ENCODE data around the gene ATP2C2. TPM values are rescaled to one million over a fixed set of nuclear protein-coding genes. Genes with fewer than 3 reads are reported as not detected.

Gene ATP2C2
- total and polyA plus RNA-seq, 11 donors: 0.17 TPM; not detected in 10

DNA sequence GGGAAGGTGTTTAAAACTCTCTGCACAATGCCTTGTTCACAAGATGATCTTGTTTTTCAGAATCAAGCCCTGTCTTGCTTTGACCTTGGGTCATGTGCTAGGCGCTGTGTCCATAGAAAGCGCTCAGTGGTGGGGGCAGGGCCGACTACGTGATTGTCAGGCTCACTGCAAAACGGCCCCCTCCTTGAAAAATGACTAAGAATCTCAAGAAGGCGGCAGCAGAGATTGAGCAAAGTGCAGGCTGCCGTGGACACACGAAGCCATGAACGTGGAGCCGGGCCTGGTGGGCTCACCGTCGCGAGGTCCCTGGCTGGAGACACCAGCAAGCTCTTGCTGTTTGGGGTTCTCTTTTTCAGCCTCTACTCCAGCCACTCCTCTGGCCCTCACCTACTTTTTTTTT, 10.2 kb downstream of the ATP2C2 start:
- H3K27me3 ChIP-seq: peaks cover 0 to 7% (median 0%) of the 10 kb centered on the region in 9 donors
- DNase-seq: no peak
- peaks cover 0 to 4% (median 0%) of the 10 kb centered on the region in 12 donors for H3K4me1 ChIP-seq
- 74 to 87% (median 84%) methylated on average over 13 of the region's 13 CpGs for WGBS, 4 donors
- H3K9me3 ChIP-seq: no peaks in the 10 kb centered on the region
- TF ChIP-seq, protein P1, sequence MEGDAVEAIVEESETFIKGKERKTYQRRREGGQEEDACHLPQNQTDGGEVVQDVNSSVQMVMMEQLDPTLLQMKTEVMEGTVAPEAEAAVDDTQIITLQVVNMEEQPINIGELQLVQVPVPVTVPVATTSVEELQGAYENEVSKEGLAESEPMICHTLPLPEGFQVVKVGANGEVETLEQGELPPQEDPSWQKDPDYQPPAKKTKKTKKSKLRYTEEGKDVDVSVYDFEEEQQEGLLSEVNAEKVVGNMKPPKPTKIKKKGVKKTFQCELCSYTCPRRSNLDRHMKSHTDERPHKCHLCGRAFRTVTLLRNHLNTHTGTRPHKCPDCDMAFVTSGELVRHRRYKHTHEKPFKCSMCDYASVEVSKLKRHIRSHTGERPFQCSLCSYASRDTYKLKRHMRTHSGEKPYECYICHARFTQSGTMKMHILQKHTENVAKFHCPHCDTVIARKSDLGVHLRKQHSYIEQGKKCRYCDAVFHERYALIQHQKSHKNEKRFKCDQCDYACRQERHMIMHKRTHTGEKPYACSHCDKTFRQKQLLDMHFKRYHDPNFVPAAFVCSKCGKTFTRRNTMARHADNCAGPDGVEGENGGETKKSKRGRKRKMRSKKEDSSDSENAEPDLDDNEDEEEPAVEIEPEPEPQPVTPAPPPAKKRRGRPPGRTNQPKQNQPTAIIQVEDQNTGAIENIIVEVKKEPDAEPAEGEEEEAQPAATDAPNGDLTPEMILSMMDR (IDR thresholded peaks at IDR 0.05): no peak
- no peak for TF ChIP-seq POLR2A (IDR thresholded peaks at IDR 0.05)
- intact Hi-C loops (cut with DNase I): no loop called here
- no peak overlapping the region for H3K4me3 ChIP-seq
- ATAC-seq: no peak
- H3K27ac ChIP-seq: no peak overlapping the region
- H3K36me3 ChIP-seq: no peaks in the 10 kb centered on the region

DNA sequence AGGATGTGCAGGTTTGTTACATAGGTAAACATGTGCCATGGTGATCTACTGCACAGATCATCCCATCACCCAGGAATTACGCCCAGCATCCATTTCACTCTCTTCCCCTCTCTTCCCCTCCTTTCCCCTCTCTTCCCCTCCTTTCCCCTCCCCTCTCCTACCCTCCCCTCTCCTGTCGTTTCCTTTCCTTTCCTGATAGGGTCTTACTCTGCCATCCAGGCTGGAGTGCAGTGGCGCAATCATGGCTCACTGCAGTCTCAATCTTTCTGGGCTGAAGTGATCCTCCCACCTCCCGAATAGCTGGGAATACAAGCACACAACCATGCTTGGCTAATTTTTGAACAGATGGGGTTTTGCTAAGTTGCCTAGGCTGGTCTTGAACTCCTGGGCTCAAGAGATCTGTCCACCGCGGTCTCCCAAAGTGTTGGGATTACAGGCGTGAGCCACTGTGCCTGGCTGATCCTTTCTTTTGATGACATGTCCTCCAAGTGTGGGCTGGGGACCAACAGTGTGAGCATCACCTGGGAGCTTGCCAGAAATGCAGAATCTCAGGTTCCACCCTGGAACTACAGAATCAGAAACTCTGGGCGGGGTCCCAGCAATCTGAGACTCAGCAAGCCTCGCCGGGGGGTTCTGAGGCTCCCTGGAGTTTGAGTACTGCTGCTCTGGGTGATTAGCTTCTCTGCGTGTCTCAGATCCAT, 10.8 kb downstream of the ATP2C2 start:
- intact Hi-C loops (cut with DNase I): no loop called here
- no peak for ATAC-seq
- Histone ChIP-seq H3K36me3 (no peaks in the 10 kb centered on the region), H3K27me3 (peaks cover 0 to 7% (median 0%) of the 10 kb centered on the region in 9 donors), H3K4me1 (peaks cover 0 to 4% (median 0%) of the 10 kb centered on the region in 12 donors), H3K27ac (no peak overlapping the region), H3K4me3 (no peak overlapping the region), H3K9me3 (peaks cover 0 to 4% (median 1%) of the 10 kb centered on the region in 12 donors)
- TF ChIP-seq, protein P1 (IDR thresholded peaks at IDR 0.05): no peak
- TF ChIP-seq POLR2A (IDR thresholded peaks at IDR 0.05): no peak
- 56 to 59% (median 57%) methylated on average over 8 to 11 of the region's 11 CpGs for WGBS, 4 donors
- no peak for DNase-seq

DNA sequence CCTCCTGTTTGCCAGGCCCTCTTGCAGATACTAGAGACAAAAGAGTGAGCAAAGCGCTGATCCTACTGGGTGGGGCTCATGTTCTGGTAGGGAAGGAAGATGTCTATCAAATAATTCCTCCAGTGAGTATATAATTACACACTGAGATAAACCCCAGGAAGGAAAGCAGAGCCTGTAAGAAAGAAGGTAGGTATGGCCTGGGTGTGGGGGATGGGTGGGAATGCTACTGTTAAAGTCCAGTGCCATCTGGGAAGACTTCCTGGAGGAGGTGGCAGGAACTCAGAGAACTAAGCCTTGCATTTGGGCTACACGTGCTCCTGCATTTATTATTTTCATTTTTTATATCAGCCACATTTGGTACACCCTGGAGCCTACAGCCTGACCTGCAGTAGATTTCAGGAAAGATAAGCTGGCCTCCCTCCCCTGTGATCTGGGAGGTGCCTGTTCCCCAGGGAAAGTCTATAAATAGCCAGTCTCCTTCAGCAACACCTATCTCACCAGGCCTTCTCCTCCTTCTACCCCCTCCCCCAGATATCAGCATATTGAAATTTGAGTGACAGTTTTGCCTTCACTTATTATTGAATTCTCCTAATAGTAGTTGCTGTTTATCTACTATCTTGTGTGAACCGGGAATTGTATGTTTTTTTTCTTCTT, 11.5 kb downstream of the ATP2C2 start:
- Histone ChIP-seq H3K9me3 (peaks cover 0 to 11% (median 2%) of the 10 kb centered on the region in 12 donors), H3K27me3 (peaks cover 0 to 7% (median 0%) of the 10 kb centered on the region in 9 donors), H3K36me3 (no peaks in the 10 kb centered on the region), H3K4me1 (peaks cover 0 to 4% (median 0%) of the 10 kb centered on the region in 12 donors), H3K4me3 (no peak overlapping the region), H3K27ac (no peak overlapping the region)
- ATAC-seq (no peak), DNase-seq (no peak)
- intact Hi-C loops (cut with DNase I): no loop called here
- WGBS, 4 donors: 29 to 40% (median 33%) methylated on average over 3 of the region's 3 CpGs
- TF ChIP-seq POLR2A (IDR thresholded peaks at IDR 0.05): no peak
- TF ChIP-seq, protein P1 (IDR thresholded peaks at IDR 0.05): no peak

DNA sequence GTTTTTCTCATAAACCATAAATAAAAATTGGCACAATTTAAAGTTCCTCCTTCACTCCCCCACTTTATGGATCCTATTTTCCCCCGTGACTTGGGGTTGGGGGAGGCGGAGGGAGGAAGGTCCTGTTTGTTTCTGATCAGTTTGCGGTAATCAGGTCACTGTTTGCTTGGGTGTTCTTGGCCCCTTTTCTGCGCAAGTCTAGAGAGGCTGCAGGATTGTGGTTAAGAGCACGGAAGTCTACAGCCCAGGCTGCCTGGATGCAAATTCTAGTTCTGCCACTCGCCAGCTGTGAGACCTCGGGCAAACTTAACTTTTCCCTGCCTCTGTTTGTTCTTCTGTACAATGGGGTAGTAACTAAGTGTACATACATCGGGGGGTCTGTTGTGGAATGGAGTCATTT, 12.1 kb downstream of the ATP2C2 start:
- Histone ChIP-seq H3K9me3 (peaks cover 0 to 16% (median 2%) of the 10 kb centered on the region in 12 donors), H3K27ac (no peak overlapping the region), H3K27me3 (peaks cover 0 to 7% (median 0%) of the 10 kb centered on the region in 9 donors), H3K36me3 (no peaks in the 10 kb centered on the region), H3K4me3 (no peak overlapping the region), H3K4me1 (peaks cover 0 to 4% (median 0%) of the 10 kb centered on the region in 12 donors)
- DNase-seq: no peak
- intact Hi-C loops (cut with DNase I): no loop called here
- TF ChIP-seq, protein P1 (IDR thresholded peaks at IDR 0.05): no peak
- TF ChIP-seq POLR2A (IDR thresholded peaks at IDR 0.05): no peak
- no peak for ATAC-seq
- WGBS, 4 donors: 61 to 67% (median 65%) methylated on average over 8 of the region's 8 CpGs

Measured in heart left ventricle (tissue), 16 donors.